Activated CD8-positive, alpha-beta T cell treated with anti-CD3 and anti-CD28 coated beads, Interleukin-2, amount 10 ng/mL, durations not matched to agents 7 days and 5 days (primary cell): ENCODE measurements around the gene HBE1. TPM values are rescaled to one million over a fixed set of nuclear protein-coding genes. Genes with fewer than 3 reads are reported as not detected.

Source experiments
- ATAC-seq: fragments of 150-1000 bp; cut with Tn5 transposase; one replicate; pipeline ENCODE4 v1.10.0; 2021; ENCODE audit warnings: moderate library complexity
- CTCF ChIA-PET: fragments of 350-600 bp; sonication (Branson Sonifier 250); formaldehyde crosslinking; loops from one replicate; lab custom pipeline; 2021; ENCODE audit warnings: antibody characterized with exemption; lab: Charles Lee
- POLR2A ChIA-PET: fragments of 350-600 bp; sonication (Branson Sonifier 250); formaldehyde crosslinking; loops from one replicate; lab custom pipeline; 2021; ENCODE audit warnings: antibody characterized with exemption; lab: Charles Lee
- DNase-seq: peaks from one replicate; pipeline ENCODE4 v3.0.0-alpha.2; 2020
- H3K27ac Mint-ChIP-seq: one replicate; pipeline ENCODE4 v1.8.0; 2021; ENCODE audit warnings: mild to moderate bottlenecking, mixed read lengths
- H3K27me3 Mint-ChIP-seq: one replicate; pipeline ENCODE4 v1.8.0; 2021; ENCODE audit warnings: low read depth, mixed read lengths
- H3K36me3 Mint-ChIP-seq: one replicate; pipeline ENCODE4 v1.8.0; 2021; ENCODE audit warnings: low read depth, mixed read lengths
- H3K4me1 Mint-ChIP-seq: one replicate; pipeline ENCODE4 v1.8.0; 2021; ENCODE audit warnings: low read depth, mixed read lengths
- H3K4me3 Mint-ChIP-seq: one replicate; pipeline ENCODE4 v1.8.0; 2021; ENCODE audit warnings: mild to moderate bottlenecking, mixed read lengths
- H3K9me3 Mint-ChIP-seq: one replicate; pipeline ENCODE4 v1.8.0; 2022; ENCODE audit warnings: mixed read lengths; ENCODE audit not compliant: insufficient read depth
- total RNA-seq, 2 experiments: library from RNA; stranded (reverse); gene quantifications; one replicate each; pipeline ENCODE4 v1.2.3, GENCODE V29; 2021

The HBE1 gene
- total RNA-seq, 2 experiments from 2014 or later = not detected

- Mint-ChIP-seq H3K4me1 (no peaks in the 10 kb centered on the region), H3K27ac (no peak overlapping the region), H3K9me3 (no peaks in the 10 kb centered on the region), H3K36me3 (no peaks in the 10 kb centered on the region), H3K27me3 (no peaks in the 10 kb centered on the region), H3K4me3 (no peak overlapping the region)
- POLR2A ChIA-PET = no interaction called here
- DNase-seq (no peak), ATAC-seq (no peak)
- CTCF ChIA-PET = no interaction called here
Measured at GRCh38 chr11:5247472-5248192, 22.1 kb downstream of the HBE1 start.

- no peak overlapping the region for H3K4me3 Mint-ChIP-seq
- ATAC-seq (no peak), DNase-seq (no peak)
- H3K4me1 Mint-ChIP-seq = no peaks in the 10 kb centered on the region
- ChIA-PET POLR2A (no interaction called here), CTCF (no interaction called here)
- H3K9me3 Mint-ChIP-seq = no peaks in the 10 kb centered on the region
- H3K36me3 Mint-ChIP-seq = no peaks in the 10 kb centered on the region
- H3K27ac Mint-ChIP-seq = no peak overlapping the region
- H3K27me3 Mint-ChIP-seq = no peaks in the 10 kb centered on the region
Measured at GRCh38 chr11:5246772-5247471, 22.8 kb downstream of the HBE1 start.

GRCh38 chr11:5245155-5245554, 24.6 kb downstream of the HBE1 start:
- H3K4me3 Mint-ChIP-seq = no peak overlapping the region
- POLR2A ChIA-PET = no interaction called here
- DNase-seq (no peak), ATAC-seq (no peak)
- H3K27me3 Mint-ChIP-seq = no peaks in the 10 kb centered on the region
- no peaks in the 10 kb centered on the region for H3K36me3 Mint-ChIP-seq
- CTCF ChIA-PET = no interaction called here
- H3K27ac Mint-ChIP-seq = no peak overlapping the region
- no peaks in the 10 kb centered on the region for H3K4me1 Mint-ChIP-seq
- H3K9me3 Mint-ChIP-seq = no peaks in the 10 kb centered on the region

- Mint-ChIP-seq H3K27ac (no peak overlapping the region), H3K9me3 (no peaks in the 10 kb centered on the region), H3K4me3 (no peak overlapping the region), H3K4me1 (no peaks in the 10 kb centered on the region), H3K27me3 (no peaks in the 10 kb centered on the region), H3K36me3 (no peaks in the 10 kb centered on the region)
- no peak for DNase-seq
- ATAC-seq = no peak
- ChIA-PET CTCF (no interaction called here), POLR2A (no interaction called here)
Measured at GRCh38 chr11:5243816-5244180, 25.9 kb downstream of the HBE1 start.

GRCh38 chr11:5242933-5243815, 26.6 kb downstream of the HBE1 start:
- no peak for DNase-seq
- CTCF ChIA-PET = no interaction called here
- POLR2A ChIA-PET = no interaction called here

GRCh38 chr11:5242208-5242607, 27.5 kb downstream of the HBE1 start:
- no peaks in the 10 kb centered on the region for H3K4me1 Mint-ChIP-seq
- H3K9me3 Mint-ChIP-seq = no peaks in the 10 kb centered on the region
- POLR2A ChIA-PET = no interaction called here
- H3K27me3 Mint-ChIP-seq = peaks cover 3% of the 10 kb centered on the region
- no peak for DNase-seq
- CTCF ChIA-PET = no interaction called here
- H3K4me3 Mint-ChIP-seq = no peak overlapping the region
- no peaks in the 10 kb centered on the region for H3K36me3 Mint-ChIP-seq
- no peak for ATAC-seq
- H3K27ac Mint-ChIP-seq = no peak overlapping the region

More at GRCh38 chr11:5242933-5243815, 26.6 kb downstream of the HBE1 start:
- H3K27me3 Mint-ChIP-seq = no peaks in the 10 kb centered on the region
- H3K36me3 Mint-ChIP-seq = no peaks in the 10 kb centered on the region
- H3K27ac Mint-ChIP-seq = no peak overlapping the region
- no peak for ATAC-seq
- no peaks in the 10 kb centered on the region for H3K9me3 Mint-ChIP-seq
- H3K4me3 Mint-ChIP-seq = no peak overlapping the region
- no peaks in the 10 kb centered on the region for H3K4me1 Mint-ChIP-seq

GRCh38 chr11:5241458-5241857, 28.3 kb downstream of the HBE1 start:
- no peaks in the 10 kb centered on the region for H3K4me1 Mint-ChIP-seq
- H3K27me3 Mint-ChIP-seq = peaks cover 4% of the 10 kb centered on the region
- ATAC-seq = no peak
- H3K9me3 Mint-ChIP-seq = no peaks in the 10 kb centered on the region
- CTCF ChIA-PET = no interaction called here
- POLR2A ChIA-PET = no interaction called here
- H3K36me3 Mint-ChIP-seq = no peaks in the 10 kb centered on the region
- no peak overlapping the region for H3K4me3 Mint-ChIP-seq
- DNase-seq = no peak
- H3K27ac Mint-ChIP-seq = no peak overlapping the region

- ChIA-PET POLR2A (no interaction called here), CTCF (no interaction called here)
- H3K4me1 Mint-ChIP-seq = no peaks in the 10 kb centered on the region
- peaks cover 8% of the 10 kb centered on the region for H3K27me3 Mint-ChIP-seq
- DNase-seq (no peak), ATAC-seq (no peak)
- no peak overlapping the region for H3K4me3 Mint-ChIP-seq
- no peaks in the 10 kb centered on the region for H3K36me3 Mint-ChIP-seq
- H3K9me3 Mint-ChIP-seq = no peaks in the 10 kb centered on the region
- H3K27ac Mint-ChIP-seq = no peak overlapping the region
Measured at GRCh38 chr11:5240458-5240857, 29.3 kb downstream of the HBE1 start.

- H3K27me3 Mint-ChIP-seq = peaks cover 10% of the 10 kb centered on the region
- DNase-seq (no peak), ATAC-seq (no peak)
- no peaks in the 10 kb centered on the region for H3K9me3 Mint-ChIP-seq
- H3K27ac Mint-ChIP-seq = no peak overlapping the region
- H3K4me3 Mint-ChIP-seq = no peak overlapping the region
- CTCF ChIA-PET = no interaction called here
- H3K4me1 Mint-ChIP-seq = no peaks in the 10 kb centered on the region
- POLR2A ChIA-PET = no interaction called here
- no peaks in the 10 kb centered on the region for H3K36me3 Mint-ChIP-seq
Measured at GRCh38 chr11:5240056-5240455, 29.7 kb downstream of the HBE1 start.

GRCh38 chr11:5239046-5239445, 30.7 kb downstream of the HBE1 start:
- DNase-seq = no peak
- Mint-ChIP-seq H3K27me3 (peaks cover 10% of the 10 kb centered on the region), H3K36me3 (no peaks in the 10 kb centered on the region), H3K4me3 (no peak overlapping the region), H3K27ac (no peak overlapping the region), H3K9me3 (no peaks in the 10 kb centered on the region), H3K4me1 (peaks cover 6% of the 10 kb centered on the region)
- CTCF ChIA-PET = no interaction called here
- no peak for ATAC-seq
- POLR2A ChIA-PET = no interaction called here

- peaks cover 10% of the 10 kb centered on the region for H3K27me3 Mint-ChIP-seq
- ATAC-seq = no peak
- no peaks in the 10 kb centered on the region for H3K36me3 Mint-ChIP-seq
- peaks cover 8% of the 10 kb centered on the region for H3K4me1 Mint-ChIP-seq
- H3K9me3 Mint-ChIP-seq = no peaks in the 10 kb centered on the region
- H3K27ac Mint-ChIP-seq = no peak overlapping the region
- POLR2A ChIA-PET = no interaction called here
- H3K4me3 Mint-ChIP-seq = no peak overlapping the region
- CTCF ChIA-PET = no interaction called here
- no peak for DNase-seq
Measured at GRCh38 chr11:5238486-5238885, 31.3 kb downstream of the HBE1 start.

GRCh38 chr11:5237420-5237819, 32.3 kb downstream of the HBE1 start:
- H3K4me1 Mint-ChIP-seq = peaks cover 8% of the 10 kb centered on the region
- H3K27me3 Mint-ChIP-seq = peaks cover 10% of the 10 kb centered on the region
- no peaks in the 10 kb centered on the region for H3K36me3 Mint-ChIP-seq
- ChIA-PET CTCF (no interaction called here), POLR2A (no interaction called here)
- no peaks in the 10 kb centered on the region for H3K9me3 Mint-ChIP-seq
- ATAC-seq = no peak
- DNase-seq = no peak
- no peak overlapping the region for H3K27ac Mint-ChIP-seq
- no peak overlapping the region for H3K4me3 Mint-ChIP-seq
